HEK293T (cell line): Measurements from ENCODE around the gene ATXN2.

Source experiments
- CTCF ChIA-PET: fragments of 350-600 bp; formaldehyde crosslinking; extraction: SDS; loops from one replicate; lab custom pipeline; 2021; ENCODE audit warnings: antibody characterized with exemption, inconsistent platforms; lab: Yijun Ruan, JAX
- POLR2A ChIA-PET: fragments of 350-600 bp; formaldehyde crosslinking; extraction: SDS; loops from one replicate; lab custom pipeline; 2020; ENCODE audit warnings: antibody characterized with exemption, inconsistent platforms; lab: Yijun Ruan, JAX
- DNase-seq: peaks from one replicate; pipeline ENCODE4 v3.0.0; 2012; ENCODE audit warnings: mixed read lengths; ENCODE audit errors: extremely low spot score
- ARNT ChIP-seq: fragments of 450-650 bp; IDR thresholded peaks from 2 replicates; pipeline ENCODE4 v1.6.1; 2017; ENCODE audit warnings: mild to moderate bottlenecking
- BHLHE40 ChIP-seq: fragments of 450-650 bp; IDR thresholded peaks from 2 replicates; pipeline ENCODE4 v1.6.1; 2016; ENCODE audit warnings: mild to moderate bottlenecking, moderate library complexity, borderline replicate concordance
- CTBP1 ChIP-seq: fragments of 450-650 bp; IDR thresholded peaks from 2 replicates; pipeline ENCODE4 v1.6.1; 2016; ENCODE audit warnings: borderline replicate concordance
- ELF4 ChIP-seq: fragments of 450-650 bp; IDR thresholded peaks from 2 replicates; pipeline ENCODE4 v1.6.1; 2017; ENCODE audit warnings: antibody characterized with exemption
- FOXA1 ChIP-seq: fragments of 450-650 bp; IDR thresholded peaks from 2 replicates; pipeline ENCODE4 v1.6.1; 2016; ENCODE audit warnings: mild to moderate bottlenecking
- FOXK2 ChIP-seq: fragments of 450-650 bp; IDR thresholded peaks from 2 replicates; pipeline ENCODE4 v1.6.1; 2016; ENCODE audit warnings: mild to moderate bottlenecking
- FOXM1 ChIP-seq: fragments of 450-650 bp; IDR thresholded peaks from 2 replicates; pipeline ENCODE4 v1.6.1; 2017; ENCODE audit warnings: mild to moderate bottlenecking, borderline replicate concordance
- HDGF ChIP-seq: fragments of 450-650 bp; IDR thresholded peaks from 2 replicates; pipeline ENCODE4 v1.6.1; 2017; ENCODE audit warnings: antibody characterized with exemption, borderline replicate concordance
- L3MBTL2 ChIP-seq: fragments of 450-650 bp; conservative IDR thresholded peaks from 2 replicates; pipeline ENCODE4 v1.6.1; 2016; ENCODE audit warnings: mild to moderate bottlenecking
- LEF1 ChIP-seq: fragments of 450-650 bp; IDR thresholded peaks from 2 replicates; pipeline ENCODE4 v1.6.1; 2017; ENCODE audit warnings: mild to moderate bottlenecking, borderline replicate concordance
- NFRKB ChIP-seq: fragments of 450-650 bp; IDR thresholded peaks from 2 replicates; pipeline ENCODE4 v1.6.1; 2016; ENCODE audit warnings: mild to moderate bottlenecking, moderate library complexity
- PKNOX1 ChIP-seq: fragments of 450-650 bp; IDR thresholded peaks from 2 replicates; pipeline ENCODE4 v1.6.1; 2016
- SP1 ChIP-seq: fragments of 450-650 bp; IDR thresholded peaks from 2 replicates; pipeline ENCODE4 v1.6.1; 2017
- SUZ12 ChIP-seq: fragments of 450-650 bp; IDR thresholded peaks from 2 replicates; pipeline ENCODE4 v1.6.1; 2016; ENCODE audit warnings: mild to moderate bottlenecking
- TARDBP ChIP-seq: fragments of 450-650 bp; IDR thresholded peaks from 2 replicates; pipeline ENCODE4 v1.6.1; 2016
- ZNF384 ChIP-seq: fragments of 450-650 bp; IDR thresholded peaks from 2 replicates; pipeline ENCODE4 v1.6.1; 2016

The ATXN2 gene

GRCh38 chr12:111428728-111429175 is 170.4 kb downstream of the ATXN2 start:
- ChIA-PET POLR2A (no interaction called here), CTCF (no interaction called here)
- DNase-seq, result no peak
- TF ChIP-seq FOXA1, result no peak
- no peak for TF ChIP-seq ELF4
- TF ChIP-seq CTBP1, result no peak
- TF ChIP-seq PKNOX1, result no peak
- no peak for TF ChIP-seq FOXM1
- no peak for TF ChIP-seq ZNF384
- no peak for TF ChIP-seq LEF1
- TF ChIP-seq HDGF, result no peak
- TF ChIP-seq FOXK2, result no peak
- no peak for TF ChIP-seq NFRKB
- TF ChIP-seq ARNT, result no peak
- no peak for TF ChIP-seq SP1

GRCh38 chr12:111428081-111428727 is 170.9 kb downstream of the ATXN2 start:
- ChIA-PET CTCF (no interaction called here), POLR2A (no interaction called here)
- TF ChIP-seq ELF4, result no peak
- TF ChIP-seq FOXA1, result no peak
- TF ChIP-seq NFRKB, result no peak
- no peak for TF ChIP-seq L3MBTL2
- TF ChIP-seq PKNOX1, result no peak
- TF ChIP-seq ARNT, result no peak
- TF ChIP-seq HDGF, result no peak
- TF ChIP-seq CTBP1, result no peak
- no peak for TF ChIP-seq BHLHE40
- TF ChIP-seq SP1, result no peak
- TF ChIP-seq FOXK2, result no peak
- no peak for TF ChIP-seq ZNF384
- no peak for TF ChIP-seq SUZ12
- TF ChIP-seq TARDBP, result no peak
- no peak for TF ChIP-seq LEF1
- no peak for DNase-seq

- DNase-seq, result no peak
- ChIA-PET POLR2A (no interaction called here), CTCF (interaction anchor here (0.6 to 1.1 kb wide), 2 partner anchors 31 to 391 kb away, joined by 3 to 7 read pairs; no protein-coding TSS in a partner anchor)
- TF ChIP-seq FOXA1 (no peak), ELF4 (no peak), SUZ12 (no peak), FOXK2 (no peak), LEF1 (no peak), L3MBTL2 (no peak), SP1 (no peak), FOXM1 (no peak), BHLHE40 (no peak), CTBP1 (no peak), ZNF384 (no peak), TARDBP (no peak), NFRKB (no peak), ARNT (no peak), PKNOX1 (no peak), HDGF (no peak)
These were observed 171.6 kb downstream of the ATXN2 start for GRCh38 chr12:111427417-111428074.

GRCh38 chr12:111426344-111427185 is 172.6 kb downstream of the ATXN2 start:
- CTCF ChIA-PET, result interaction anchor here (0.6 to 1.1 kb wide), 2 partner anchors 30 to 392 kb away, joined by 3 to 7 read pairs; no protein-coding TSS in a partner anchor
- DNase-seq, result no peak
- TF ChIP-seq FOXK2 (no peak), SP1 (no peak), PKNOX1 (no peak), LEF1 (no peak), L3MBTL2 (no peak), SUZ12 (no peak), HDGF (no peak), CTBP1 (no peak), ZNF384 (no peak), FOXA1 (no peak), BHLHE40 (no peak), ARNT (no peak)
- POLR2A ChIA-PET, result no interaction called here
